Fibroblast of lung (primary cell): ENCODE results near the gene PAPPA. TPM values are rescaled to one million over a fixed set of nuclear protein-coding genes. Genes with fewer than 3 reads are reported as not detected.
A peak's percentile ranks its signal among the peaks of the same experiment; 100 is the strongest.

Source experiments
- DNase-seq, 2 donors: peaks; one replicate each; pipeline versions ENCODE4 v3.0.0 to v3.0.0-alpha.2; 2010; ENCODE audit warnings: low read depth in 2 of 2
- H2AFZ ChIP-seq: 2 replicates; pipeline ENCODE4 v1.5.1; 2012; ENCODE audit warnings: low read length, control low read depth, inconsistent platforms
- H3K27ac ChIP-seq: 2 replicates; pipeline ENCODE4 v1.5.1; 2011; ENCODE audit warnings: low read length, control low read depth; ENCODE audit not compliant: insufficient read depth
- H3K27me3 ChIP-seq: 2 replicates; pipeline ENCODE4 v1.5.1; 2011; ENCODE audit warnings: mild to moderate bottlenecking, low read length; ENCODE audit not compliant: control insufficient read depth, insufficient read depth
- H3K36me3 ChIP-seq: 2 replicates; pipeline ENCODE4 v1.5.1; 2011; ENCODE audit warnings: low read length; ENCODE audit not compliant: control insufficient read depth, insufficient read depth
- H3K4me1 ChIP-seq: 2 replicates; pipeline ENCODE4 v1.5.1; 2011; ENCODE audit warnings: low read length; ENCODE audit not compliant: control insufficient read depth, insufficient read depth; ENCODE audit errors: extremely low read depth
- H3K4me2 ChIP-seq: 2 replicates; pipeline ENCODE4 v1.5.1; 2011; ENCODE audit warnings: low read length, control low read depth; ENCODE audit not compliant: insufficient read depth; ENCODE audit errors: extremely low read depth
- H3K4me3 ChIP-seq, 4 experiments: fragments of 200-600 bp in 1 of 4; sonication (generic) in 1 of 4; replicated peaks in 1 of 4; 2 replicates each; pipeline ENCODE4 v1.5.1; 2011 to 2016; ENCODE audit warnings: low read length in 4 of 4, low read depth in 3 of 4, mild to moderate bottlenecking in 3 of 4, control low read depth in 2 of 4, inconsistent platforms in 1 of 4, mixed read lengths in 1 of 4; ENCODE audit not compliant: insufficient read depth in 1 of 4; ENCODE audit errors: control extremely low read depth in 1 of 4
- H3K79me2 ChIP-seq: 2 replicates; pipeline ENCODE4 v1.5.1; 2012; ENCODE audit warnings: mild to moderate bottlenecking, low read length, inconsistent platforms; ENCODE audit not compliant: control insufficient read depth, insufficient read depth
- H3K9ac ChIP-seq: 2 replicates; pipeline ENCODE4 v1.5.1; 2011; ENCODE audit warnings: mild to moderate bottlenecking, low read length, control low read depth; ENCODE audit not compliant: insufficient read depth
- H3K9me3 ChIP-seq: 2 replicates; pipeline ENCODE4 v1.5.1; 2012; ENCODE audit warnings: low read depth, low read length; ENCODE audit not compliant: control insufficient read depth, insufficient read depth
- H4K20me1 ChIP-seq: 2 replicates; pipeline ENCODE4 v1.5.1; 2011; ENCODE audit warnings: low read length; ENCODE audit not compliant: control insufficient read depth, insufficient read depth; ENCODE audit errors: extremely low read depth
- EZH2 ChIP-seq: IDR thresholded peaks from 2 replicates; pipeline ENCODE4 v1.5.1; 2012; ENCODE audit warnings: low read length, control low read depth, mild to moderate bottlenecking; ENCODE audit errors: missing control alignments
- polyA plus RNA-seq, 2 donors: library from polyadenylated mRNA; depleted of rRNA in 1 of 2; stranded (reverse) in 1 of 2; unstranded in 1 of 2; fragments of >200 nt; gene quantifications; 2 replicates each; pipeline ENCODE4 v1.2.1, GENCODE V29; 2011 to 2012; ENCODE audit warnings: missing spikeins in 1 of 2
- total RNA-seq: library from RNA; depleted of rRNA; stranded (reverse); fragments of >200 nt; gene quantifications from 2 replicates; pipeline ENCODE4 v1.2.1, GENCODE V29; 2014
- TF ChIP-seq, protein P1 (sequence below), 2 donors: IDR thresholded peaks in 1 of 2; conservative IDR thresholded peaks in 1 of 2; 1 replicate in 1 of 2; 2 replicates in 1 of 2; pipeline ENCODE4 v1.5.1; 2011 to 2012; ENCODE audit warnings: low read length in 2 of 2, control low read depth in 1 of 2, inconsistent platforms in 1 of 2, low read depth in 1 of 2, mild to moderate bottlenecking in 1 of 2

Gene PAPPA
- total and polyA plus RNA-seq, 2 donors (not counting 1 experiment from before 2014, with no cell fraction given): 8.8 to 45.7 TPM

GRCh38 chr9:116233160-116233530, 79.6 kb downstream of the PAPPA start:
- Histone ChIP-seq H3K4me3 (no peak overlapping the region), H4K20me1 (no peaks in the 10 kb centered on the region), H3K4me2 (no peak overlapping the region), H2AFZ (no peak overlapping the region), H3K9ac (no peak overlapping the region), H3K36me3 (no peaks in the 10 kb centered on the region), H3K27me3 (no peaks in the 10 kb centered on the region), H3K9me3 (no peaks in the 10 kb centered on the region), H3K79me2 (no peaks in the 10 kb centered on the region), H3K4me1 (peaks cover 15% of the 10 kb centered on the region), H3K27ac (peak overlapping the region; percentile 35)
- no peak for TF ChIP-seq EZH2
- TF ChIP-seq, protein P1, sequence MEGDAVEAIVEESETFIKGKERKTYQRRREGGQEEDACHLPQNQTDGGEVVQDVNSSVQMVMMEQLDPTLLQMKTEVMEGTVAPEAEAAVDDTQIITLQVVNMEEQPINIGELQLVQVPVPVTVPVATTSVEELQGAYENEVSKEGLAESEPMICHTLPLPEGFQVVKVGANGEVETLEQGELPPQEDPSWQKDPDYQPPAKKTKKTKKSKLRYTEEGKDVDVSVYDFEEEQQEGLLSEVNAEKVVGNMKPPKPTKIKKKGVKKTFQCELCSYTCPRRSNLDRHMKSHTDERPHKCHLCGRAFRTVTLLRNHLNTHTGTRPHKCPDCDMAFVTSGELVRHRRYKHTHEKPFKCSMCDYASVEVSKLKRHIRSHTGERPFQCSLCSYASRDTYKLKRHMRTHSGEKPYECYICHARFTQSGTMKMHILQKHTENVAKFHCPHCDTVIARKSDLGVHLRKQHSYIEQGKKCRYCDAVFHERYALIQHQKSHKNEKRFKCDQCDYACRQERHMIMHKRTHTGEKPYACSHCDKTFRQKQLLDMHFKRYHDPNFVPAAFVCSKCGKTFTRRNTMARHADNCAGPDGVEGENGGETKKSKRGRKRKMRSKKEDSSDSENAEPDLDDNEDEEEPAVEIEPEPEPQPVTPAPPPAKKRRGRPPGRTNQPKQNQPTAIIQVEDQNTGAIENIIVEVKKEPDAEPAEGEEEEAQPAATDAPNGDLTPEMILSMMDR (conservative IDR thresholded peaks at IDR 0.05 in 1 of 2, IDR thresholded peaks at IDR 0.05 in 1 of 2; ENCODE audit: low read depth in 1 of 2, low read length in 2 of 2): no peak
- no peak for DNase-seq

GRCh38 chr9:116234081-116234480, 80.5 kb downstream of the PAPPA start:
- Histone ChIP-seq H3K4me1 (peaks cover 15% of the 10 kb centered on the region), H3K4me3 (no peak overlapping the region), H2AFZ (no peak overlapping the region)

DNA sequence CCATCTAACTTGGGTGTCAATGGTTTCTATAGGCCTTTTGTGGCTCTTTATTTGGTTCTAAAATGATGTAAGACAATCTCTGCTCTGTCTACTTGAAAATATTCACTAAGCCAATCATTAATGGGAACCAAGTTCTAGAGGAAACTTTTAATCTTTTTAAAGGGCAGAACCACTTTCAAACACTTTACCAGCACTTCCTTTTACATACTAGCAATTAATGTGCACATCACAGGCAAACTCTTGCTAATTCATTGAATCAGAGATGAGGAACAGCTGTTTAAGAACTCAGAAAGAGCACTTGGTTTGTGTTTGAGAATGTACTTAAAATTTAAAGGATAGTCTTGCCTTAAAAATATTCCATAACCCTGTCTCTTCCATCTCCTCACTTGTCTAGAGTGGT, 83.4 kb downstream of the PAPPA start:
- no peak overlapping the region for H3K27ac ChIP-seq
- no peaks in the 10 kb centered on the region for H3K79me2 ChIP-seq
- H3K4me2 ChIP-seq: no peak overlapping the region
- DNase-seq: no peak
- H3K9ac ChIP-seq: no peak overlapping the region
- H3K27me3 ChIP-seq: no peaks in the 10 kb centered on the region
- no peak overlapping the region for H2AFZ ChIP-seq
- H3K4me3 ChIP-seq: no peak overlapping the region
- TF ChIP-seq, protein P1 (conservative IDR thresholded peaks at IDR 0.05 in 1 of 2, IDR thresholded peaks at IDR 0.05 in 1 of 2; ENCODE audit: low read depth in 1 of 2, low read length in 2 of 2): no peak
- TF ChIP-seq EZH2: no peak
- H3K4me1 ChIP-seq: peaks cover 15% of the 10 kb centered on the region
- no peaks in the 10 kb centered on the region for H3K36me3 ChIP-seq
- no peaks in the 10 kb centered on the region for H3K9me3 ChIP-seq
- H4K20me1 ChIP-seq: no peaks in the 10 kb centered on the region

More at GRCh38 chr9:116234081-116234480, 80.5 kb downstream of the PAPPA start:
- Histone ChIP-seq H3K27ac (peak overlapping the region; percentile 38), H3K27me3 (no peaks in the 10 kb centered on the region), H3K36me3 (no peaks in the 10 kb centered on the region), H3K9ac (no peak overlapping the region), H3K9me3 (no peaks in the 10 kb centered on the region), H4K20me1 (no peaks in the 10 kb centered on the region), H3K79me2 (no peaks in the 10 kb centered on the region), H3K4me2 (no peak overlapping the region)
- peak; percentile 87 to 98 for DNase-seq
- TF ChIP-seq, protein P1 (conservative IDR thresholded peaks at IDR 0.05 in 1 of 2, IDR thresholded peaks at IDR 0.05 in 1 of 2; ENCODE audit: low read depth in 1 of 2, low read length in 2 of 2): no peak
- no peak for TF ChIP-seq EZH2
